Measurements from ENCODE around the gene DYRK1B.

Gene DYRK1B

DNA sequence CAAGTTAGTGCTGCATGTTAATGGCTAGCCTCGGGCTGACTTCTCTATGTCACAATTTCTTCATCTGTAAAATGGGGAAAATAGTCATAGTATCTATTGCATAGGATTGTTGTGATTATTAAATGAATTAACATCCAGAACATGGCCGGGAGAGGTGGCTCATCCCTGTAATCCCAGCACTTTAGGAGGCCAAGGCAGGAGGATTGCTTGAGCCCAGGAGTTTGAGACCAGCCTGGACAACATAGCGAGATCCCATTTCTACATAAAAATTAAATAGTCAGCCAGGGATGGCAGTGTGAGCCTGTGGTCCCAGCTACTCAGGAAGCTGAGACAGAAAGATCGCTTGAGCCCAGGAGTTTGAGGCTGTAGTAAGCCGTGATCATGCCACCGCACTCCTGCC is 34.0 kb upstream of the DYRK1B start:
- Histone ChIP-seq H3K18ac (ENCODE audit: low read length) (no peak overlapping the region), H3K36me3 (ENCODE audit: control insufficient read depth, insufficient read depth, low read length) (no peaks in the 10 kb centered on the region), H2AK5ac (ENCODE audit: low read length) (no peak overlapping the region), H2BK15ac (replicated peaks; ENCODE audit: low read depth) (no peak overlapping the region), H3K4me2 (ENCODE audit: low read length) (no peak overlapping the region), H4K8ac (ENCODE audit: low read depth, low read length) (no peak overlapping the region), H3K56ac (ENCODE audit: low read length) (no peak overlapping the region), H3K27me3 (ENCODE audit: insufficient read depth, low read length, poor library complexity) (no peaks in the 10 kb centered on the region), H3K27ac (ENCODE audit: low read depth, low read length) (no peak overlapping the region), H2BK120ac (ENCODE audit: low read depth, low read length) (no peak overlapping the region), H3K79me1 (ENCODE audit: low read length) (no peaks in the 10 kb centered on the region), H3K23ac (ENCODE audit: low read length) (no peak overlapping the region), H3K79me2 (ENCODE audit: control insufficient read depth, insufficient read depth, low read length) (no peaks in the 10 kb centered on the region), H3K4ac (ENCODE audit: low read depth, low read length) (no peak overlapping the region), H2BK5ac (ENCODE audit: low read length) (no peak overlapping the region), H4K5ac (ENCODE audit: low read length) (no peak overlapping the region), H3K4me3 (ENCODE audit: low read length) (no peak overlapping the region), H3K4me1 (ENCODE audit: control insufficient read depth, low read depth, low read length) (no peaks in the 10 kb centered on the region), H3K9ac (ENCODE audit: low read length) (no peak overlapping the region)
- WGBS (ENCODE audit: extremely low coverage, insufficient coverage, low lambda C conversion rate): no CpG with 5 or more reads among the region's 6 CpGs
- DNase-seq: no peak

- Histone ChIP-seq H4K8ac (ENCODE audit: low read depth, low read length) (no peak overlapping the region), H3K4ac (ENCODE audit: low read depth, low read length) (no peak overlapping the region), H3K23ac (ENCODE audit: low read length) (no peak overlapping the region), H3K56ac (ENCODE audit: low read length) (no peak overlapping the region), H3K4me2 (ENCODE audit: low read length) (no peak overlapping the region), H3K36me3 (ENCODE audit: control insufficient read depth, insufficient read depth, low read length) (no peaks in the 10 kb centered on the region), H3K4me1 (ENCODE audit: control insufficient read depth, low read depth, low read length) (no peaks in the 10 kb centered on the region), H2BK120ac (ENCODE audit: low read depth, low read length) (no peak overlapping the region), H3K27me3 (ENCODE audit: insufficient read depth, low read length, poor library complexity) (no peaks in the 10 kb centered on the region), H3K79me2 (ENCODE audit: control insufficient read depth, insufficient read depth, low read length) (no peaks in the 10 kb centered on the region), H2BK15ac (replicated peaks; ENCODE audit: low read depth) (no peak overlapping the region), H2BK5ac (ENCODE audit: low read length) (no peak overlapping the region), H2AK5ac (ENCODE audit: low read length) (no peak overlapping the region), H3K79me1 (ENCODE audit: low read length) (no peaks in the 10 kb centered on the region), H3K27ac (ENCODE audit: low read depth, low read length) (no peak overlapping the region), H3K4me3 (ENCODE audit: low read length) (no peak overlapping the region), H3K18ac (ENCODE audit: low read length) (no peak overlapping the region), H3K9ac (ENCODE audit: low read length) (no peak overlapping the region), H4K5ac (ENCODE audit: low read length) (no peak overlapping the region)
- no CpG with 5 or more reads among the region's 2 CpGs for WGBS (ENCODE audit: extremely low coverage, insufficient coverage, low lambda C conversion rate)
- DNase-seq: no peak
Observed at GRCh38 chr19:39867133-39867532, 33.2 kb upstream of the DYRK1B start.

DNA sequence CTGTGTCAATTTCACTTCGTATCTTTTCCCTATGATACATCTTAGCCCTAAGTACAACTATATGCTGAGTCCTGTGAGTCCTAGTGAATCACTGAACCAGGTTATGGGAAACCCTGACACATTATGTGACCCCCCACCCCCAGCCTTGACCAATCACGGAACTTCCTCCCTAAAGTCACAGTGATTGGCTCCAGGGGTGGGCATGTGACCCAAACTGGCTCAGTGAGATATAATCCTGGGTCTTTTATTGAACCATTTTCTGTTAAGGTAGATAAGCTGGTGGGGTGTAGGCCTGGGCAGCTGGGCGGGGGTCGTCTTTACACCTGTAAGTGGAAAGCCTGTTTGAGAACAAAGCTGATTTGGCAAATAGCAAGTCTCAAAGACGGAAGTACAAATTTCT is 32.0 kb upstream of the DYRK1B start:
- no peak overlapping the region for H2BK120ac ChIP-seq (ENCODE audit: low read depth, low read length)
- no peaks in the 10 kb centered on the region for H3K79me1 ChIP-seq (ENCODE audit: low read length)
- WGBS (ENCODE audit: extremely low coverage, insufficient coverage, low lambda C conversion rate): no CpG with 5 or more reads among the region's 5 CpGs
- no peak overlapping the region for H4K5ac ChIP-seq (ENCODE audit: low read length)
- H3K27ac ChIP-seq (ENCODE audit: low read depth, low read length): no peak overlapping the region
- H2BK15ac ChIP-seq (replicated peaks; ENCODE audit: low read depth): no peak overlapping the region
- H4K8ac ChIP-seq (ENCODE audit: low read depth, low read length): no peak overlapping the region
- no peak overlapping the region for H3K9ac ChIP-seq (ENCODE audit: low read length)
- H2BK5ac ChIP-seq (ENCODE audit: low read length): no peak overlapping the region
- no peak overlapping the region for H3K23ac ChIP-seq (ENCODE audit: low read length)
- no peak overlapping the region for H3K4ac ChIP-seq (ENCODE audit: low read depth, low read length)
- no peak overlapping the region for H3K4me2 ChIP-seq (ENCODE audit: low read length)
- H3K4me1 ChIP-seq (ENCODE audit: control insufficient read depth, low read depth, low read length): no peaks in the 10 kb centered on the region
- no peak overlapping the region for H2AK5ac ChIP-seq (ENCODE audit: low read length)
- no peak for DNase-seq
- H3K4me3 ChIP-seq (ENCODE audit: low read length): no peak overlapping the region
- H3K36me3 ChIP-seq (ENCODE audit: control insufficient read depth, insufficient read depth, low read length): no peaks in the 10 kb centered on the region
- no peaks in the 10 kb centered on the region for H3K27me3 ChIP-seq (ENCODE audit: insufficient read depth, low read length, poor library complexity)
- H3K18ac ChIP-seq (ENCODE audit: low read length): no peak overlapping the region
- H3K56ac ChIP-seq (ENCODE audit: low read length): no peak overlapping the region
- no peaks in the 10 kb centered on the region for H3K79me2 ChIP-seq (ENCODE audit: control insufficient read depth, insufficient read depth, low read length)

- no peak overlapping the region for H2BK120ac ChIP-seq (ENCODE audit: low read depth, low read length)
- no peaks in the 10 kb centered on the region for H3K4me1 ChIP-seq (ENCODE audit: control insufficient read depth, low read depth, low read length)
- no peak overlapping the region for H2AK5ac ChIP-seq (ENCODE audit: low read length)
- H3K56ac ChIP-seq (ENCODE audit: low read length): no peak overlapping the region
- no peaks in the 10 kb centered on the region for H3K36me3 ChIP-seq (ENCODE audit: control insufficient read depth, insufficient read depth, low read length)
- no peak overlapping the region for H3K18ac ChIP-seq (ENCODE audit: low read length)
- no peaks in the 10 kb centered on the region for H3K79me2 ChIP-seq (ENCODE audit: control insufficient read depth, insufficient read depth, low read length)
- H3K79me1 ChIP-seq (ENCODE audit: low read length): no peaks in the 10 kb centered on the region
- no peak overlapping the region for H3K4ac ChIP-seq (ENCODE audit: low read depth, low read length)
- no peak overlapping the region for H3K4me2 ChIP-seq (ENCODE audit: low read length)
- H3K23ac ChIP-seq (ENCODE audit: low read length): no peak overlapping the region
- no peak overlapping the region for H3K9ac ChIP-seq (ENCODE audit: low read length)
- no peaks in the 10 kb centered on the region for H3K27me3 ChIP-seq (ENCODE audit: insufficient read depth, low read length, poor library complexity)
- H2BK15ac ChIP-seq (replicated peaks; ENCODE audit: low read depth): no peak overlapping the region
- no peak overlapping the region for H4K5ac ChIP-seq (ENCODE audit: low read length)
- WGBS (ENCODE audit: extremely low coverage, insufficient coverage, low lambda C conversion rate): no CpG with 5 or more reads among the region's 2 CpGs
- no peak overlapping the region for H3K4me3 ChIP-seq (ENCODE audit: low read length)
- H3K27ac ChIP-seq (ENCODE audit: low read depth, low read length): no peak overlapping the region
- H4K8ac ChIP-seq (ENCODE audit: low read depth, low read length): no peak overlapping the region
- DNase-seq: no peak
- H2BK5ac ChIP-seq (ENCODE audit: low read length): no peak overlapping the region
Observed at GRCh38 chr19:39865186-39865585, 31.2 kb upstream of the DYRK1B start.

GRCh38 chr19:39864118-39864517 is 30.2 kb upstream of the DYRK1B start:
- WGBS (ENCODE audit: extremely low coverage, insufficient coverage, low lambda C conversion rate): no CpG with 5 or more reads among the region's 2 CpGs
- H3K36me3 ChIP-seq (ENCODE audit: control insufficient read depth, insufficient read depth, low read length): no peaks in the 10 kb centered on the region
- no peak overlapping the region for H3K4ac ChIP-seq (ENCODE audit: low read depth, low read length)
- H2AK5ac ChIP-seq (ENCODE audit: low read length): no peak overlapping the region
- no peak overlapping the region for H2BK120ac ChIP-seq (ENCODE audit: low read depth, low read length)
- H3K23ac ChIP-seq (ENCODE audit: low read length): no peak overlapping the region
- no peak overlapping the region for H3K4me2 ChIP-seq (ENCODE audit: low read length)
- H4K5ac ChIP-seq (ENCODE audit: low read length): no peak overlapping the region
- no peak overlapping the region for H2BK15ac ChIP-seq (replicated peaks; ENCODE audit: low read depth)
- no peaks in the 10 kb centered on the region for H3K4me1 ChIP-seq (ENCODE audit: control insufficient read depth, low read depth, low read length)
- no peaks in the 10 kb centered on the region for H3K27me3 ChIP-seq (ENCODE audit: insufficient read depth, low read length, poor library complexity)
- no peak overlapping the region for H2BK5ac ChIP-seq (ENCODE audit: low read length)
- H3K79me2 ChIP-seq (ENCODE audit: control insufficient read depth, insufficient read depth, low read length): no peaks in the 10 kb centered on the region
- no peaks in the 10 kb centered on the region for H3K79me1 ChIP-seq (ENCODE audit: low read length)
- H3K27ac ChIP-seq (ENCODE audit: low read depth, low read length): no peak overlapping the region
- no peak overlapping the region for H4K8ac ChIP-seq (ENCODE audit: low read depth, low read length)
- H3K9ac ChIP-seq (ENCODE audit: low read length): no peak overlapping the region
- H3K4me3 ChIP-seq (ENCODE audit: low read length): no peak overlapping the region
- H3K18ac ChIP-seq (ENCODE audit: low read length): no peak overlapping the region
- H3K56ac ChIP-seq (ENCODE audit: low read length): no peak overlapping the region
- no peak for DNase-seq

- no peak overlapping the region for H3K23ac ChIP-seq (ENCODE audit: low read length)
- H3K27me3 ChIP-seq (ENCODE audit: insufficient read depth, low read length, poor library complexity): no peaks in the 10 kb centered on the region
- H2BK15ac ChIP-seq (replicated peaks; ENCODE audit: low read depth): no peak overlapping the region
- no peak overlapping the region for H3K4me3 ChIP-seq (ENCODE audit: low read length)
- H2BK120ac ChIP-seq (ENCODE audit: low read depth, low read length): no peak overlapping the region
- H3K4me1 ChIP-seq (ENCODE audit: control insufficient read depth, low read depth, low read length): no peaks in the 10 kb centered on the region
- H4K8ac ChIP-seq (ENCODE audit: low read depth, low read length): no peak overlapping the region
- no peak overlapping the region for H3K4ac ChIP-seq (ENCODE audit: low read depth, low read length)
- H4K5ac ChIP-seq (ENCODE audit: low read length): no peak overlapping the region
- H3K4me2 ChIP-seq (ENCODE audit: low read length): no peak overlapping the region
- DNase-seq: peak; percentile 65
- no peak overlapping the region for H2BK5ac ChIP-seq (ENCODE audit: low read length)
- no peaks in the 10 kb centered on the region for H3K79me1 ChIP-seq (ENCODE audit: low read length)
- no peak overlapping the region for H3K27ac ChIP-seq (ENCODE audit: low read depth, low read length)
- no peak overlapping the region for H3K56ac ChIP-seq (ENCODE audit: low read length)
- no peak overlapping the region for H2AK5ac ChIP-seq (ENCODE audit: low read length)
- H3K9ac ChIP-seq (ENCODE audit: low read length): no peak overlapping the region
- no peak overlapping the region for H3K18ac ChIP-seq (ENCODE audit: low read length)
- no CpG with 5 or more reads among the region's 11 CpGs for WGBS (ENCODE audit: extremely low coverage, insufficient coverage, low lambda C conversion rate)
- no peaks in the 10 kb centered on the region for H3K79me2 ChIP-seq (ENCODE audit: control insufficient read depth, insufficient read depth, low read length)
- no peaks in the 10 kb centered on the region for H3K36me3 ChIP-seq (ENCODE audit: control insufficient read depth, insufficient read depth, low read length)
Observed at GRCh38 chr19:39858541-39858940, 24.6 kb upstream of the DYRK1B start.

All from mesendoderm (in vitro differentiated cells).